NCI-H526 treated with DMSO at 0.1 percent for 48 hours (cell line): ENCODE data around the gene COL3A1.

ENCODE experiments used
- DNase-seq: peaks from one replicate; lab custom pipeline; 2025; lab: John Stamatoyannopoulos, UW

The COL3A1 gene

GRCh38 chr2:188974164-188974563, at the start of gene COL3A1:
Gene COL3A1 (plus strand): TSS chr2:188974373. CDS start chr2:188974490, 117 bp downstream.
- DNase-seq: no peak

GRCh38 chr2:188928643-188929042, 45.5 kb upstream of the COL3A1 start:
- DNase-seq: no peak

- no peak for DNase-seq
Observed at GRCh38 chr2:188931361-188931760, 42.8 kb upstream of the COL3A1 start.

- no peak for DNase-seq
Observed at GRCh38 chr2:188937228-188938220, 36.6 kb upstream of the COL3A1 start.

- DNase-seq: no peak
Observed at GRCh38 chr2:188940171-188940570, 34.0 kb upstream of the COL3A1 start.

- no peak for DNase-seq
Observed at GRCh38 chr2:188944442-188944841, 29.7 kb upstream of the COL3A1 start.

- no peak for DNase-seq
Observed at GRCh38 chr2:188949046-188949818, 24.9 kb upstream of the COL3A1 start.

- no peak for DNase-seq
Observed at GRCh38 chr2:188952901-188953300, 21.3 kb upstream of the COL3A1 start.

- no peak for DNase-seq
Observed at GRCh38 chr2:188956290-188956689, 17.9 kb upstream of the COL3A1 start.

GRCh38 chr2:188956961-188957360, 17.2 kb upstream of the COL3A1 start:
- no peak for DNase-seq

GRCh38 chr2:188957646-188958045, 16.5 kb upstream of the COL3A1 start:
- DNase-seq: no peak

GRCh38 chr2:188963741-188964140, 10.4 kb upstream of the COL3A1 start:
- DNase-seq: no peak

GRCh38 chr2:188964976-188965546, 9.1 kb upstream of the COL3A1 start:
- DNase-seq: no peak

GRCh38 chr2:188965563-188965962, 8.6 kb upstream of the COL3A1 start:
- no peak for DNase-seq

GRCh38 chr2:188966079-188966571, 8.0 kb upstream of the COL3A1 start:
- no peak for DNase-seq

- no peak for DNase-seq
Observed at GRCh38 chr2:188966728-188967440, 7.3 kb upstream of the COL3A1 start.

- DNase-seq: no peak
Observed at GRCh38 chr2:188969236-188969635, 4.9 kb upstream of the COL3A1 start.

- DNase-seq: no peak
Observed at GRCh38 chr2:188969651-188970050, 4.5 kb upstream of the COL3A1 start.

- no peak for DNase-seq
Observed at GRCh38 chr2:188970211-188970610, 4.0 kb upstream of the COL3A1 start.

GRCh38 chr2:188971432-188971861, 2.7 kb upstream of the COL3A1 start:
- no peak for DNase-seq

- DNase-seq: no peak
Observed at GRCh38 chr2:188973641-188974040, 532 bp upstream of the COL3A1 start.
